Mucosa of descending colon (tissue), 3 donors: ENCODE data around the gene MCM9. TPM values are rescaled to one million over a fixed set of nuclear protein-coding genes. Genes with fewer than 3 reads are reported as not detected.

ENCODE experiments used
- ATAC-seq: fragments of 200-7000 bp; cut with Tn5 transposase; one replicate; pipeline ENCODE4 v1.9.1; 2020; ENCODE audit warnings: mild to moderate bottlenecking, moderate library complexity
- DNase-seq, 3 donors: peaks; one replicate each; pipeline ENCODE4 v3.0.0-alpha.2; 2020
- H3K36me3 ChIP-seq: fragments of 200-600 bp; one replicate; pipeline ENCODE4 v1.8.0; 2021; ENCODE audit warnings: low read depth, mild to moderate bottlenecking
- H3K4me1 ChIP-seq: fragments of 200-600 bp; one replicate; pipeline ENCODE4 v1.8.0; 2021; ENCODE audit warnings: low read depth, mild to moderate bottlenecking
- H3K4me3 ChIP-seq: fragments of 200-600 bp; one replicate; pipeline ENCODE4 v1.8.0; 2021; ENCODE audit warnings: mild to moderate bottlenecking
- H3K9me3 ChIP-seq: fragments of 200-600 bp; one replicate; pipeline ENCODE4 v1.8.0; 2021; ENCODE audit warnings: mild to moderate bottlenecking
- CTCF ChIP-seq: fragments of 200-600 bp; IDR thresholded peaks from one replicate; pipeline ENCODE4 v1.8.0; 2022; ENCODE audit warnings: antibody characterized with exemption, mild to moderate bottlenecking
- intact Hi-C, 2 donors: fragments of 100-400 bp; cut with DNase I in 1 of 2; cut with micrococcal nuclease in 1 of 2; formaldehyde crosslinking; loops; one replicate each; pipeline versions ENCODE4 v1.11.0 to v1.11.1; 2022; cut with DNase I, micrococcal nuclease
- total RNA-seq, 3 donors: library from RNA; stranded (reverse); fragmentation: NEBNext Ultra II Directional in 2 of 3; extraction: Animal tissue kit (Norgen Biotek cat#: 25700) in 2 of 3; gene quantifications; one replicate each; pipeline versions ENCODE4 v1.2.1 to v1.2.4, GENCODE V29; 2021 to 2023
- donor health status: DM: no; HTN: no; CAD: no; lungs with moderate emphysema.
- donor health status: DM: no; HTN: no; CAD: no.
- donor health status: DM: no; HTN: yes; CAD: no.

Gene MCM9
- total RNA-seq, 3 donors from 2014 or later = 15.7 to 26.3 (median 20.9) TPM

GRCh38 chr6:118786596-118787453 is 148.1 kb downstream of the MCM9 start:
- H3K4me1 ChIP-seq = no peaks in the 10 kb centered on the region
- H3K4me3 ChIP-seq = no peak overlapping the region
- no peak for ATAC-seq
- no peaks in the 10 kb centered on the region for H3K36me3 ChIP-seq
- intact Hi-C loops = no loop called here
- no peak for TF ChIP-seq CTCF
- no peaks in the 10 kb centered on the region for H3K9me3 ChIP-seq
- no peak for DNase-seq

GRCh38 chr6:118785601-118786000 is 149.4 kb downstream of the MCM9 start:
- TF ChIP-seq CTCF = no peak
- Histone ChIP-seq H3K9me3 (no peaks in the 10 kb centered on the region), H3K36me3 (no peaks in the 10 kb centered on the region), H3K4me1 (no peaks in the 10 kb centered on the region), H3K4me3 (no peak overlapping the region)
- ATAC-seq (no peak), DNase-seq (no peak)
- intact Hi-C loops = no loop called here

DNA sequence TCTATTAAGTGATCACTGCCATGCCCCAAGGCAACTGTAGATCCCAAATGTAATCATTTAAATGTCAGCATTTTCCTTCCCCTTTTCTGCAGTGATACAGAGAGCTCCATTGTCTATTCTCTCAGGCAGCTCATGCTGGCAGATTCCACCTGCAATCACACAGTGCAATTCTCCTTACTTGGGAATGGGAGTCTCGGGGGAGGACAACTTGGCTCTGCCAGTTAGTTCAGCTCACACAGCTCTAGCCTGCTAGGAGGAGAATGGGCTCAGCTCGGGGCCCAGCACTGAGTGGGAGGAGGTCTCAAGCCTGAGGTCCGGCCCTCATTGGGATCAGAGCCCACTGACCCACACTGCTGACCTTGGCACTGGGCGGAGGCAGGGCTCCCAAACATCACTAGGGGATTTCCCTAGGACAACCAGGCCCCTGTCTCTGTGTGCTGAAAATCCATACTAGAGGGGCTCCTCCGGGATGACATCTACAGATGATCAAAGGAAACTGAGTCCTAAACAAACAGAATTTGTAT is 150.3 kb downstream of the MCM9 start:
- ATAC-seq (no peak), DNase-seq (no peak)
- Histone ChIP-seq H3K9me3 (no peaks in the 10 kb centered on the region), H3K4me1 (no peaks in the 10 kb centered on the region), H3K36me3 (no peaks in the 10 kb centered on the region), H3K4me3 (no peak overlapping the region)
- intact Hi-C loops = no loop called here
- TF ChIP-seq CTCF = no peak

DNA sequence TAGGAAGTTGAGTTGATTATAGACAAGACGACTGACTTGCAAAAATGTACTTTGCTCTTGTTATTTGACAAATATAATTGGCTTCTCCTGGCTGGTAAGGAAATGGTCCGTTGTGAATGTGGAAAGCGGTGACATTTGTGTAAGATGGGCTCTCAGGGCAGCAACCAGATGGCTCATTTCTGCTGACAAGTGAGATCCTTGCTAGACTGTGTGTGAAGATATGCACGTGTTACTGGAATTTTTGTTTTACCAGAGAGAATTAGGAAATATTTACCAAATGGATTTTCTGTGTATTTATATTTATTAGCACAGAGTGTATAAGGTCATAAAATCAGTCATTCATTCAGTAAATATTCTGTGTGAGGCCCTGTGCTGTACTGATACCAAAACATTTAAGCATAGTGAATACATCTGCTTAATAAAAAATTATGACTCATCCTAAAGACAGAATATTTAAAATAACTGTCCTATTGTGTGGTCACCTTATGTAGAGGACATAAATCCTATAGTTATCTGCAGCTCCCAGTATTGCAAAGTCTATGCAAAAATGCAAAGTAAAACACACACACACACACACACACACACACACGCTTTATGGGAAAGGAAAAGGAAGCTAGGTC is 150.9 kb downstream of the MCM9 start:
- no peak overlapping the region for H3K4me3 ChIP-seq
- no peaks in the 10 kb centered on the region for H3K9me3 ChIP-seq
- H3K36me3 ChIP-seq = no peaks in the 10 kb centered on the region
- no peak for DNase-seq
- no peaks in the 10 kb centered on the region for H3K4me1 ChIP-seq
- ATAC-seq = no peak
- intact Hi-C loops = no loop called here
- TF ChIP-seq CTCF = no peak

GRCh38 chr6:118782651-118783050 is 152.3 kb downstream of the MCM9 start:
- ATAC-seq = no peak
- no peak for TF ChIP-seq CTCF
- Histone ChIP-seq H3K9me3 (no peaks in the 10 kb centered on the region), H3K36me3 (no peaks in the 10 kb centered on the region), H3K4me1 (no peaks in the 10 kb centered on the region), H3K4me3 (no peak overlapping the region)
- intact Hi-C loops = no loop called here
- DNase-seq = no peak
